Activated naive CD4-positive, alpha-beta T cell treated with anti-CD3 and anti-CD28 coated beads, Interleukin-2, amount 10 ng/mL, durations not matched to agents 7 days and 5 days (primary cell): ENCODE measurements around the gene RAB11FIP3.

Source experiments
- CTCF ChIA-PET: fragments of 350-600 bp; sonication (Branson Sonifier 250); formaldehyde crosslinking; loops from one replicate; lab custom pipeline; 2021; ENCODE audit warnings: antibody characterized with exemption; lab: Charles Lee
- DNase-seq: peaks from one replicate; pipeline ENCODE4 v3.0.0-alpha.2; 2020
- H3K27ac Mint-ChIP-seq: one replicate; pipeline ENCODE4 v1.8.0; 2021; ENCODE audit warnings: mild to moderate bottlenecking, moderate library complexity, mixed read lengths
- H3K27me3 Mint-ChIP-seq: one replicate; pipeline ENCODE4 v1.8.0; 2021; ENCODE audit warnings: mild to moderate bottlenecking, mixed read lengths
- H3K36me3 Mint-ChIP-seq: one replicate; pipeline ENCODE4 v1.8.0; 2021; ENCODE audit warnings: mixed read lengths
- H3K4me1 Mint-ChIP-seq: one replicate; pipeline ENCODE4 v1.8.0; 2021; ENCODE audit warnings: mixed read lengths
- H3K4me3 Mint-ChIP-seq: one replicate; pipeline ENCODE4 v1.8.0; 2021; ENCODE audit warnings: mild to moderate bottlenecking, moderate library complexity, mixed read lengths
- H3K9me3 Mint-ChIP-seq: one replicate; pipeline ENCODE4 v1.8.0; 2021; ENCODE audit warnings: mixed read lengths

The RAB11FIP3 gene

DNA sequence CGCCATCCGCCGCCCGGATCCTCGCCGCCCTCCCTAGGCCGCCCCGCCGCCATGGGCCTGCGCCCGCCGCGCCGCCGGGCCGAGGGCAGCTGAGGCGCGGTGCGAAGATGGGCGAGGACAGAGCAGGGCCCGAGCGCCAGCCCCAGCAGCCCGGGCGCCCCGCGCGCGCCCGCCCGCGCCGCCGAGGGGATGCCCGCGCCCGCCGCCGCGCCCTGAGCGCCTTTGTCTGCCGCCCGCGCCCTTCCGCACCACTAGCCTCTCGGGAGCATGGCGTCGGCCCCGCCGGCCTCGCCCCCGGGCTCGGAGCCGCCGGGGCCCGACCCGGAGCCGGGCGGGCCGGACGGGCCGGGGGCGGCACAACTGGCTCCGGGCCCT, 278 bp downstream of the RAB11FIP3 start:
- peaks cover 30% of the 10 kb centered on the region for H3K4me1 Mint-ChIP-seq
- H3K27me3 Mint-ChIP-seq = peaks cover 47% of the 10 kb centered on the region
- CTCF ChIA-PET = no interaction called here
- H3K9me3 Mint-ChIP-seq = no peaks in the 10 kb centered on the region
- DNase-seq = no peak
- H3K4me3 Mint-ChIP-seq = peak overlapping the region; percentile 82
- H3K36me3 Mint-ChIP-seq = peaks cover 3% of the 10 kb centered on the region
- H3K27ac Mint-ChIP-seq = peak overlapping the region; percentile 45

DNA sequence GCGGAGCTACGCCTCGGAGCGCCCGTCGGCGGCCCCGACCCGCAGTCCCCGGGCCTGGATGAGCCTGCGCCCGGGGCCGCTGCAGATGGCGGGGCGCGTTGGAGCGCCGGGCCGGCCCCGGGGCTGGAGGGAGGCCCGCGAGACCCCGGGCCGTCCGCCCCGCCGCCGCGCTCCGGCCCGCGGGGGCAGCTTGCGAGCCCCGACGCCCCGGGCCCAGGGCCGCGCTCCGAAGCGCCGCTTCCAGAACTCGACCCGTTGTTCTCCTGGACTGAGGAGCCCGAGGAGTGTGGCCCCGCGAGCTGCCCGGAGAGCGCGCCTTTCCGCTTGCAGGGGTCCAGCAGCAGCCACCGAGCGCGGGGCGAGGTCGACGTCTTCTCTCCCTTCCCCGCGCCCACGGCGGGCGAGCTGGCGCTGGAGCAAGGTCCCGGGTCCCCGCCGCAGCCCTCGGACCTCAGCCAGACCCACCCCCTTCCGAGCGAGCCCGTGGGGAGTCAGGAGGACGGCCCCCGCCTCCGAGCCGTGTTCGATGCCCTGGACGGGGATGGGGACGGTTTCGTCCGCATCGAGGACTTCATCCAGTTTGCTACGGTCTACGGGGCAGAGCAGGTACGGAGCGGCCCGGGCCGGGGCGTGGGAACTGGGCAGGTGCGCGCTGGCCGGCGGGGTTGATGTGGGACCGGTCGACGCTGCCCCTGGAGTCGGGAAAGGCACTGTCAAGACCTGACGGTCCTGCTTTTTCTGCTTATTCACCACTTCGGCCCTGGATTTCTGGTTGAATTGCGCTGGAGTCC, 861 bp downstream of the RAB11FIP3 start:
- DNase-seq = peak; percentile 30
- peak overlapping the region; percentile 80 for H3K4me3 Mint-ChIP-seq
- H3K27me3 Mint-ChIP-seq = peaks cover 45% of the 10 kb centered on the region
- H3K27ac Mint-ChIP-seq = peak overlapping the region; percentile 58
- H3K4me1 Mint-ChIP-seq = peaks cover 30% of the 10 kb centered on the region
- CTCF ChIA-PET = no interaction called here
- no peaks in the 10 kb centered on the region for H3K9me3 Mint-ChIP-seq
- peaks cover 3% of the 10 kb centered on the region for H3K36me3 Mint-ChIP-seq

DNA sequence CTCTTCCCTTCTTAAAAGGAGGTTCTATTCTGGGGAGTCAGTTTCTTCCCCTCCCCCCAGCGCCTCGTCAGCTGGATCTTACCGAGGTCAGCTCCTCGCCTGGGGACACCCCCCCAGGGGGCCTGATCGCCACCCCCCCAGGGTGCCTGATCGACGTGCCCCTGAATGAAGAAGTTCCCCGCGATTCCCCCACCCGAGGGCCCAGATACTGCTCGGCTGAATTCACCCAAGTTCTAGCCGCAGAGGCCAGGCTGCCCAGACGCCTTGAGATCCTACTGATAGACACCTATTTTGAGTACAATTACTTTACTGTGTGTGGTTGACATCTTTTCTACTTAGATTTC, 1.4 kb downstream of the RAB11FIP3 start:
- H3K27ac Mint-ChIP-seq = peak overlapping the region; percentile 58
- H3K9me3 Mint-ChIP-seq = no peaks in the 10 kb centered on the region
- CTCF ChIA-PET = interaction anchor here (1.5 kb wide), 1 partner anchor 69 kb away, joined by 3 read pairs; no protein-coding TSS in a partner anchor

DNA sequence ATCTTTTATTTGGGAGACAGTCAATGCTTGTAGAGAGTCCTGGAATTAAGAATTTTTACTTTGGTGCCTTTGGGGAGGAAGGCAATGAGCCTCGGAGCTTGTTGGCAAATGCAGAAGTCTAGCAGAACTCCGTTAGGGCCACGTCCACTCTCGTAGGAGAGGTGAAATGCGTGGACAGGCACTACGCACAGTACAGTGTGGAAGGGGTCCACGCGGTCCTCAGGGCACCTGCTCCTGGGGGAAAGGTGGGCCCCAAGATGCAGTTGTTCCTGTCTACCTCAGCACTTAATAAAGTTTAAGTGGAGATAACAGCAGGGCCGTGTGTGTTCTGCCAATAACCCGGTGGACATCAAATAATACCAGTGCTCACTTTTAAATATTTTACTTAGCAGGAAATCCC, 1.8 kb downstream of the RAB11FIP3 start:
- peaks cover 42% of the 10 kb centered on the region for H3K27me3 Mint-ChIP-seq
- H3K9me3 Mint-ChIP-seq = no peaks in the 10 kb centered on the region
- peak overlapping the region; percentile 80 for H3K4me3 Mint-ChIP-seq
- peaks cover 30% of the 10 kb centered on the region for H3K4me1 Mint-ChIP-seq
- no peak for DNase-seq
- no peak overlapping the region for H3K27ac Mint-ChIP-seq
- peaks cover 3% of the 10 kb centered on the region for H3K36me3 Mint-ChIP-seq
- CTCF ChIA-PET = interaction anchor here (1.5 kb wide), 1 partner anchor 68 kb away, joined by 3 read pairs; no protein-coding TSS in a partner anchor

More for the DNA sequence above, 1.4 kb downstream of the RAB11FIP3 start:
- Mint-ChIP-seq H3K4me1 (peaks cover 30% of the 10 kb centered on the region), H3K36me3 (peaks cover 3% of the 10 kb centered on the region), H3K4me3 (peak overlapping the region; percentile 80), H3K27me3 (peaks cover 45% of the 10 kb centered on the region)
- DNase-seq = peak; percentile 30

DNA sequence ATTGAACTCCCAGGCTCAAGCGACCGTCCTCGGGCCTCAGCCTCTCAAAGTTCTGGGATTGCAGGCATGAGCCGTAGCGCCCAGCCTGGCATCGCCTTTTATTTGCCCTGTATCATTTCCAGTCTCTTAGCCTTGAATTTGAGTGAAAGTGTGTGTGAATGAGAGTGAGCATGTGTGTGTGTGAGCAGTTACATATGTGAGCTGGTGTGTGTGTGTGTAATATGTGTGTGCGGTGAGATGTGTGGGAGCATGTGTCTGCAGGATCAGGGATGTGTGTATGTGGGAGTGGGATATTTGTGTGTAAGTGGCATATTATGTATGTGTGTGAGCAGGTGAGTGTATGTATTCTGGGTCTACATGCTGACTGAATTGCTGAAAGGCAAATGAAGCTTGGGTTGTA, 5.5 kb downstream of the RAB11FIP3 start:
- H3K36me3 Mint-ChIP-seq = peaks cover 3% of the 10 kb centered on the region
- no peak for DNase-seq
- peaks cover 15% of the 10 kb centered on the region for H3K27me3 Mint-ChIP-seq
- H3K4me3 Mint-ChIP-seq = no peak overlapping the region
- no peaks in the 10 kb centered on the region for H3K9me3 Mint-ChIP-seq
- no peak overlapping the region for H3K27ac Mint-ChIP-seq
- CTCF ChIA-PET = no interaction called here
- H3K4me1 Mint-ChIP-seq = peaks cover 22% of the 10 kb centered on the region

DNA sequence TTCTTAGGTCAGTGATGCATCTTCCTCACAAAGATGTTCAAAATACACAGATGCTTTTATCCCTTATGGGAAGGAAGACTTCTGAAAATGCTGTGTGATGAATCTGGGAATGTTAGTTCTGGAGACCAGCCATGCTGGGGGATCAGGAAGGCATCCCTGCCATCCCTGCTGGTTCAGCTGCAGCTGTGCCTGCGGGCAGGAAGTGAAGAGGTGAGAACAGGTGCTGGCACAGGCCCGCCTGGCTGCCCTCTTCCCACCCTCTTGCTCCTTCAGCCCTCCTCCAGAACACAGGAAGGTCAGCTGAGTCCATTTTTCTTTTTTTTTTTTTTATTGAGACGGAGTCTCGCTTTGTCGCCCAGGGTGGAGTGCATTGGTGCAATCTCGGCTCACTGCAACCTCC, 15.2 kb downstream of the RAB11FIP3 start:
- no peak for DNase-seq
- Mint-ChIP-seq H3K4me1 (peaks cover 2% of the 10 kb centered on the region), H3K4me3 (no peak overlapping the region), H3K27ac (no peak overlapping the region), H3K36me3 (no peaks in the 10 kb centered on the region), H3K9me3 (no peaks in the 10 kb centered on the region), H3K27me3 (no peaks in the 10 kb centered on the region)
- CTCF ChIA-PET = no interaction called here

DNA sequence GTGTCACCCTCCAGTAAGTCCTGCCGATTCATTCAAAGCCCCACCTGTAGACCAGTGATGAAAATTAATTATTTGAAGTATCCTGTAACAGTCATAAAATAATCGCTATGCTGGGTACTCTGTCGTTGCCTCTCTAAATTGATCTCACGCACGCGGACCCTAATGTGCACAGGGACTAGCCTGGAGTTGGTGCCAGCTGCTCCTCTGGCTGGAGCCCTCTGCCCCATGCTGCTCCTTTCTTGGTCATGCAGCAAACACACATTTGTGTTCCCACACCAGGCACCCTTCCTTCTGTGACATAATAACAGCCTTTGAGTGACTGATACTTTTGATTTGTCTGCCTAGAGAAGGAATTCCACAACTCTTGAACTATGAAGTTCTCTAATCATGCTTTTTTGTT, 16.0 kb downstream of the RAB11FIP3 start:
- CTCF ChIA-PET = no interaction called here
- Mint-ChIP-seq H3K4me1 (peaks cover 2% of the 10 kb centered on the region), H3K9me3 (no peaks in the 10 kb centered on the region), H3K4me3 (no peak overlapping the region), H3K36me3 (no peaks in the 10 kb centered on the region), H3K27ac (no peak overlapping the region), H3K27me3 (no peaks in the 10 kb centered on the region)
- no peak for DNase-seq

DNA sequence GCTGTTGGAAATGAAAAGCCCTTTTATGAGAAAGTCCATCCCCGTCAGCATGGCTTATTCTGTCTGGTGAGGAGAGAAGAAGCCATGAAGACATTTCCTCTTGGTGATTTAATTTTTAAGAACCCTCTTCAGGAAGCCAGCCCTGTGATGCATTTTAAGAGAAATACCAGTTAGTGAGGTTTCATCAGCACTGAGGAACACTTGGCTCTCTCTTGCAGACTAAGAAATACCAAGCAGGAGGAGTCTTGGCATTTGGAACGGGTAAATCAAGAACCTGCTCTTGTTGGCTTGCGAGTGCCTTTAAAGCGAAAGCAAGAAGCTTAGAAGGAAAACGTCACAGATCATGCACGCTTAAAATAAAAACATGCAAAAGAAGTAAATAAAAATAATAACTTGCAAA, 17.5 kb downstream of the RAB11FIP3 start:
- CTCF ChIA-PET = no interaction called here
- H3K36me3 Mint-ChIP-seq = no peaks in the 10 kb centered on the region
- H3K27me3 Mint-ChIP-seq = no peaks in the 10 kb centered on the region
- H3K4me3 Mint-ChIP-seq = no peak overlapping the region
- DNase-seq = no peak
- no peak overlapping the region for H3K27ac Mint-ChIP-seq
- H3K4me1 Mint-ChIP-seq = peaks cover 2% of the 10 kb centered on the region
- no peaks in the 10 kb centered on the region for H3K9me3 Mint-ChIP-seq

DNA sequence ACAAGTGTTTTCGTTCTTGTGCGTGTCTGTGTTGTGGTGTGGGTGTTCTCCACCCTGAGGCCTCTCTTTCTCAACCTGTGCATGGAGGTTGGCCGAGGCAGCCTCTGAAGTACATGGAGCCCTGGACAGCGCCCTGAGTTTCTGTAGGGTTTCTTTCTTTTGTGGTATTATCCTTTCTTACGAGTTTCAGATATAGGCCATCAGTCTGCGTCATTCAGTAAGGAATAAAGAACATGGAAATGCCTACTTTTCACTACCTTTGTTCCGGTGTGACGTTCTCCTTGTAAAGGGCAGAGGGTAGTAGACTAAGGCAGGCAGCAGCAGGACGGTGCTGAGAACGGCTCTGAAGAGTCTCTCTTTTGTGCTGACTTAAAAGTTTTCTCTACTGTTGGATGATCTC, 18.6 kb downstream of the RAB11FIP3 start:
- Mint-ChIP-seq H3K9me3 (no peaks in the 10 kb centered on the region), H3K27ac (no peak overlapping the region), H3K36me3 (no peaks in the 10 kb centered on the region), H3K27me3 (no peaks in the 10 kb centered on the region), H3K4me1 (peaks cover 2% of the 10 kb centered on the region), H3K4me3 (no peak overlapping the region)
- DNase-seq = no peak
- CTCF ChIA-PET = no interaction called here

DNA sequence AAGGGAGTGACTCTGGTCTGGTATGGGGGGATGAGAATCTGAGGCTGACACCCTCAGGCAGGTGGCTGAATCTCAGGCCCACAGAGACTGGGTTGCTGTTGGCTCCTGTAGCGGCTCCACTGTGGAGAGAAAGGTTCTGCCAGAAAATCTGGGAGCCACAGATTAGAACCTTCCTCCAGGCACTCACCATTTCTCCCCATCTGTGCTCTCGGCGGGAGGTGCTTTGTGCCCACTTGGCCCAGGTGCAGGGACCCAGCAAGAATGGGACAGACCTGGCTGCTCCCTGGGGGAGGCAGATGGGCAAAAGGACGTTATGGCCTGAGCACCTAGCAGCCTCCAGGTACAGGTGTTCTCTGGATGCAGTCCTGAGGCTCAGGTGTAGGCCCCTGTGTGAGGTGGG, 20.1 kb downstream of the RAB11FIP3 start:
- Mint-ChIP-seq H3K4me1 (peaks cover 2% of the 10 kb centered on the region), H3K36me3 (no peaks in the 10 kb centered on the region), H3K27ac (no peak overlapping the region), H3K9me3 (no peaks in the 10 kb centered on the region), H3K4me3 (no peak overlapping the region), H3K27me3 (no peaks in the 10 kb centered on the region)
- DNase-seq = no peak
- CTCF ChIA-PET = no interaction called here

DNA sequence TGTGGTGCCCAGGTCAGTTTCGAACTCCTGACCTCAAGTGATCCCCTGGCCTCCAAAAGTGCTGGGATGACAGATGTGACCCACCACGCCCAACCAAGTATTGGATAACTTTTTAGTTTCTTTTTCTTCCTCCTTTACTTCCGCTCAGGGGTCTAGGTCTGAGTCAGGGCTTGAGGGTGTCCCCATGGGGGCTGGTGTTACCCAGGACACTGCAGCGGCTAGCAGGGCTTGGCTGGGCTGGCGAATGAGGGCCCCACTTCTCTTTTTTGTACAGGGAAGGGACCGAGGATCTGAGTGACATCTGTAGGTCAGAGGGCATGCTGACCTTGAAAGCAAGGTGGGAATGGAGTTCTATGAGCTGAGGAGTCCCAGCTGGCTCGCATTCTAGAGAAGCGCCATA, 24.9 kb downstream of the RAB11FIP3 start:
- Mint-ChIP-seq H3K27me3 (no peaks in the 10 kb centered on the region), H3K27ac (no peak overlapping the region), H3K36me3 (no peaks in the 10 kb centered on the region), H3K4me3 (no peak overlapping the region), H3K9me3 (no peaks in the 10 kb centered on the region), H3K4me1 (peaks cover 6% of the 10 kb centered on the region)
- CTCF ChIA-PET = no interaction called here
- no peak for DNase-seq

DNA sequence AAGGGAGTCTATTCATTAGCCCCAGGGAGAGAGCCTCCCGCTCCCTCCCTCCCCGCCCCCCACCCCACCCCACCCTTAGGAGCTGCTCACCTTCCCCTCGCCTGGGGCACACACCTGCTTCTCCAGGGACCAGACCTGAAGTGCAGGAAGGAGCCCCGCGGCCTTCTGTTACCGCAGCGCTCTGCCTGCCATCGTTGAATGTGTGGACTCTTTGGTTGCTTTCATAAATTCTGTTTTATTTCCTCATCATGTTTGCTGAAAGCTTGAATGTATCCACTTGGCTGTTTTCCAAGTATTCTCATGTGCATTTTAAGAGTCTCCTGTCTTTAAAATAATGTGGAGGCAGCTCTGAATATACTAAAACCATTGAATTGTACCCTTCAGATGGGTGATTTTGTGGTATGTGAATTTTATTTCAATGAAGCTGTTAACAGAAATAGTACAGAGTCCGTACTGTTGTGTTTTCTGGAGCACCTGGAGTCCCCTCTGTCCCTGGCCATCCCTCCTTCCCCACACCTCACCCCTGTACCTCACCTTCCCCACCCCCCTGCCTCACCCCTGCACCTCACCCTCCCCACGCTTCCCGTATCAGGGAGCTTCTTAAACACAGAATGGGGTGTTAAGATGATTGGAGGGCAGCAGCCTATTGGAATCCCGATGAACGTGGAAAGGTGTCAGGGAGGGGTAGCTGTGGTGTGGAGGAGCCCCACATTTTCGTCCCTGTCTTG, 25.5 kb downstream of the RAB11FIP3 start:
- CTCF ChIA-PET = no interaction called here
- Mint-ChIP-seq H3K36me3 (no peaks in the 10 kb centered on the region), H3K4me3 (no peak overlapping the region), H3K27me3 (no peaks in the 10 kb centered on the region), H3K4me1 (peaks cover 6% of the 10 kb centered on the region), H3K9me3 (no peaks in the 10 kb centered on the region), H3K27ac (no peak overlapping the region)
- DNase-seq = no peak

DNA sequence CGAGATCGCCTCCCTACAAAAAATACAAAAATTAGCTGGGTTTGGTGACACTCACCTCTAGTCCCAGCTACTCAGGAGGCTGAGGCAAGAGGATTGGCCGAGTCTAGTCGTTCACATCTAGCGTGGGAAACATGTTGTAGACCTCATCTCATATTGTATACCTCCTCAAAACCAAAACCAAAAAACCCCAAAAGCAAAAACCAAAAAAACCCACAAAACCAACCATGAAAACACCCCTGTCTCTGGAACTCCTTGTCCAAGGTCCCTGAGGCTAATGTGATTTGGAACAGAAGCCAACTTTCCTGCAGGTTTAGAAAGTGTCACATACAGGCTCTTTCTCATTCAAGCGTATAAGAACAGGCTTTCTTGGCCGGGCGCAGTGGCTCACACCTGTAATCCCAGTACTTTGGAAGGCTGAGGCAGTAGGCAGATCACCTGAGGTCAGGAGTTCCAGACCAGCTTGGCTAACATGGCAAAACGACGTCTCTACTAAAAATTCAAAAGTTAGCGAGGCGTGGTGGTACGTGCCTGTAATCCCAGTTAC, 29.0 kb downstream of the RAB11FIP3 start:
- Mint-ChIP-seq H3K4me3 (no peak overlapping the region), H3K27me3 (no peaks in the 10 kb centered on the region), H3K36me3 (no peaks in the 10 kb centered on the region), H3K9me3 (no peaks in the 10 kb centered on the region), H3K4me1 (peaks cover 6% of the 10 kb centered on the region), H3K27ac (no peak overlapping the region)
- no peak for DNase-seq
- CTCF ChIA-PET = interaction anchor here (1.5 kb wide), 1 partner anchor 41 kb away, joined by 5 read pairs; no protein-coding TSS in a partner anchor

DNA sequence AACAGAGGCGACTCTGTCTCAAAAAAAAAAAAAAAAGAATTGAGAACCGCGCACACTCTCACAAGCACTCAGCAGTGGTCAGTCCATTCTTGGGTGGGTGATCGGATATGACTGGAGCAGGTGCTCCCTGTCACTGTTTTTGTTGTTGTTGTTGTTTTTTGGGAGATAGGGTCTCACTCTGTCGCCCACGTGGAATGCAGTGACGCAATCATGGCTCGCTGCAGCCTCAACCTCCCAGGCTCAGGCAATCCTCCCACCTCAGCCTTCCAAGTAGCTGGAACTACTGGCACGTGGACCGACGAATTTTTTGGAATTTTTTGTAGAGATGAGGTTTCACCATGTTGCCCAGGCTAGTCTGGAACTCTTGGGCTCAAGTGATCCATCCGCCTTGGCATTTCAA, 30.0 kb downstream of the RAB11FIP3 start:
- DNase-seq = no peak
- H3K9me3 Mint-ChIP-seq = no peaks in the 10 kb centered on the region
- H3K36me3 Mint-ChIP-seq = no peaks in the 10 kb centered on the region
- CTCF ChIA-PET = no interaction called here
- peaks cover 6% of the 10 kb centered on the region for H3K4me1 Mint-ChIP-seq
- no peaks in the 10 kb centered on the region for H3K27me3 Mint-ChIP-seq
- H3K4me3 Mint-ChIP-seq = no peak overlapping the region
- no peak overlapping the region for H3K27ac Mint-ChIP-seq
